HEK293T (cell line): Measurements from ENCODE around the gene DEGS1.

Source experiments
- BHLHE40 ChIP-seq: fragments of 450-650 bp; IDR thresholded peaks from 2 replicates; pipeline ENCODE4 v1.6.1; 2016; ENCODE audit warnings: mild to moderate bottlenecking, moderate library complexity, borderline replicate concordance
- ELF4 ChIP-seq: fragments of 450-650 bp; IDR thresholded peaks from 2 replicates; pipeline ENCODE4 v1.6.1; 2017; ENCODE audit warnings: antibody characterized with exemption
- FOXK2 ChIP-seq: fragments of 450-650 bp; IDR thresholded peaks from 2 replicates; pipeline ENCODE4 v1.6.1; 2016; ENCODE audit warnings: mild to moderate bottlenecking
- FOXM1 ChIP-seq: fragments of 450-650 bp; IDR thresholded peaks from 2 replicates; pipeline ENCODE4 v1.6.1; 2017; ENCODE audit warnings: mild to moderate bottlenecking, borderline replicate concordance
- HDGF ChIP-seq: fragments of 450-650 bp; IDR thresholded peaks from 2 replicates; pipeline ENCODE4 v1.6.1; 2017; ENCODE audit warnings: antibody characterized with exemption, borderline replicate concordance
- PKNOX1 ChIP-seq: fragments of 450-650 bp; IDR thresholded peaks from 2 replicates; pipeline ENCODE4 v1.6.1; 2016
- SP1 ChIP-seq: fragments of 450-650 bp; IDR thresholded peaks from 2 replicates; pipeline ENCODE4 v1.6.1; 2017
- TARDBP ChIP-seq: fragments of 450-650 bp; IDR thresholded peaks from 2 replicates; pipeline ENCODE4 v1.6.1; 2016

- no peak for TF ChIP-seq SP1
- TF ChIP-seq FOXK2 = no peak
- no peak for TF ChIP-seq FOXM1
- TF ChIP-seq TARDBP = no peak
- no peak for TF ChIP-seq ELF4
- no peak for TF ChIP-seq BHLHE40
- no peak for TF ChIP-seq PKNOX1
- no peak for TF ChIP-seq HDGF
Observed at GRCh38 chr1:224212618-224213061, 29.6 kb downstream of the DEGS1 start.
